SK-N-MC (cell line): ENCODE measurements around the gene MTUS2.

Experiments
- DNase-seq: peaks from one replicate; pipeline ENCODE4 v3.0.0-alpha.2; 2011; ENCODE audit warnings: low read depth, low spot score
- H3K27ac ChIP-seq: fragments of 200-600 bp; sonication (generic); 2 replicates; pipeline ENCODE4 v1.5.1; 2016; ENCODE audit warnings: mixed run types
- H3K36me3 ChIP-seq: fragments of 200-600 bp; sonication (generic); 2 replicates; pipeline ENCODE4 v1.6.1; 2017; ENCODE audit warnings: antibody characterized with exemption, low read length, mixed read lengths; ENCODE audit not compliant: insufficient read depth
- H3K4me3 ChIP-seq: fragments of 200-600 bp; sonication (generic); 2 replicates; pipeline ENCODE4 v1.5.1; 2016
- H3K9ac ChIP-seq: fragments of 200-600 bp; sonication (generic); 2 replicates; pipeline ENCODE4 v1.8.0; 2017; ENCODE audit warnings: mixed run types, mixed read lengths; ENCODE audit not compliant: insufficient read length
- H3K9me3 ChIP-seq: fragments of 200-600 bp; sonication (generic); 2 replicates; pipeline ENCODE4 v1.6.1; 2017; ENCODE audit warnings: low read depth, mild to moderate bottlenecking, antibody characterized with exemption, low read length, moderate library complexity, mixed read lengths
- EZH2 ChIP-seq: fragments of 200-600 bp; sonication (generic); IDR thresholded peaks from one replicate; pipeline ENCODE4 v1.6.1; 2017; ENCODE audit warnings: antibody characterized with exemption
- FOXP2 ChIP-seq: optimal IDR thresholded peaks from 2 replicates; pipeline ENCODE3; 2011; ENCODE audit warnings: mild to moderate bottlenecking, moderate library complexity; ENCODE audit not compliant: insufficient read depth; ENCODE audit errors: extremely low read length, control extremely low read depth
- POLR2AphosphoS5 ChIP-seq: IDR thresholded peaks from 2 replicates; pipeline ENCODE4 v1.6.1; 2012; ENCODE audit warnings: mild to moderate bottlenecking, low read depth, low read length, borderline replicate concordance

Gene MTUS2

DNA sequence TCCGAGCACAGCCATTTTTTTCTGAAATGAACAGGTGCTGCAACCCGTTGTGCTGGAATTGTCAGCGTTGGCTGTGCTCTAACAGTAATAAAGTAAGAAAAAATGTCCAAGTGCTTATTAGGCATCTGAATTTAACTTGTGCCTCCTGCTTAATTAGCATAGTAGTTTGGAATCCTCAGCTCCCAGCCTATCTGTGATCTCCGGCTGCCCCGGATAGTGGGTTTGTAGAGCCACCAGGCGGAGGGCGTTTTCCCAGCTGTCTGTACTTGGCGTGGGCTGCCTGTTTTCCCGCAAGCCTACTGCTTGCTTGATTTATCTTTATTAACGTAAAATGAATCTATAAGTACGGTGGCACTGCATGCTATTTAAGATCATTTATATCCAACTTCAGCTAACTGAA is 137.9 kb downstream of the MTUS2 start:
- no peak overlapping the region for H3K27ac ChIP-seq
- TF ChIP-seq FOXP2: no peak
- no peak for TF ChIP-seq POLR2AphosphoS5
- TF ChIP-seq EZH2: no peak
- H3K9ac ChIP-seq: no peak overlapping the region
- H3K9me3 ChIP-seq: no peaks in the 10 kb centered on the region
- DNase-seq: no peak
- no peak overlapping the region for H3K4me3 ChIP-seq
- H3K36me3 ChIP-seq: no peaks in the 10 kb centered on the region

DNA sequence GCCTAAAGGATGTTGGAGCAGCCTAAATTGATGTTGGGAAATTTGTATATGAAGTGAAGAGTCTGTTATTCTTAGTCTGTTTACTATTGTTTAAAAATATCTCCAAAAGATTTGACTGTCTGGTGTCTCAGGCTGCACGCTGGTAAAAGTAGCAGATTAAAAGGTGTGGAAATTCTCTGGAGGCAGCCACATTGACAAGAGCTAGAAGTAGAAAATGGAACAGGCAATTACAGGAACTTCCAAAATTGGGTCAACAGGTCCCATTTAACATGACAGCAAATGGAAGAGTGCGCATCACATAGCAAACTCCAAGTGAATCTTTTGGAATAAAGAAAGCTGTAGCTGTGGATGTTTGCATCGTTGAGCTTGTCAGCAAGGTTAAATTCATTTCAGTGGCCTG is 138.3 kb downstream of the MTUS2 start:
- Histone ChIP-seq H3K36me3 (no peaks in the 10 kb centered on the region), H3K4me3 (no peak overlapping the region), H3K27ac (no peak overlapping the region), H3K9ac (no peak overlapping the region), H3K9me3 (no peaks in the 10 kb centered on the region)
- DNase-seq: no peak
- TF ChIP-seq FOXP2 (no peak), EZH2 (no peak), POLR2AphosphoS5 (no peak)

DNA sequence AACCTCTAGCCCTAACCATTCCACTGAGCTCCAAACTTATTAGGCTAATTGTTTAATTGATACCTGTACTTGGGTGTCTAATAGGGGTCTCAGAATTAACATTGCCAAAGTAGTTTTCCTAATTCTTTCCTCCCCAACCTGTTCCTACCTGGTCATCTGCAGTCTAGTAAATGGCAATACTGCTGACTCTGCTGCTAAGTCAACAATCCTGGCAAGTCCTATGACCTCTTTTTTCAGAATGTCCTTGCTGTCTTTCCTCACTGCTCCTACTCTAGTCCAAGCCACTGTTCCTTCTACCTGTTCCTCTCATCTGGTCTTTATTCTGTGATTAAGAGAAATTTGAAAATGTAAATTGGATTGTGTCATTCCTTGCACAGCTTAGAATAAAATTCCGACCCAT is 143.9 kb downstream of the MTUS2 start:
- no peak overlapping the region for H3K27ac ChIP-seq
- H3K9ac ChIP-seq: no peak overlapping the region
- H3K9me3 ChIP-seq: no peaks in the 10 kb centered on the region
- no peaks in the 10 kb centered on the region for H3K36me3 ChIP-seq
- no peak overlapping the region for H3K4me3 ChIP-seq
- TF ChIP-seq EZH2 (no peak), FOXP2 (no peak), POLR2AphosphoS5 (no peak)
- no peak for DNase-seq

DNA sequence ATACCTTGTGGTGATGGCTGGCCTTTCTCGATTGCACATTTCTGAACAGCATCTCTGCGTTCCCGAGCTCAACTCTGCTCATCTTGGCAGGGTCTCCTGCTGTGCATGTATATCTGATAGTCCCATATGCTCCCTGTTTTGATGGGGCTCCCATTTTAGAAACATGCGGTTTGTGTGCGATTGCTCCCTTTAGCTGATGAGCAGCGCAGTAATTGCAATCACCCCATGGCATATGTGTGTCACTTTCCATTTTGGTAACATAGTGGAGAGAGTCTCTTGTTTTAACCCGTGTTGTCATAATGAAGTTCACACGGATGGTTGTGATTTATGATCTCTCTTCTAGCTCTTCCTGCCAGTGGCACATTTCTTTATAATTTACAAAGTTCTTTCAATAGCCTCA is 144.7 kb downstream of the MTUS2 start:
- no peak overlapping the region for H3K9ac ChIP-seq
- H3K9me3 ChIP-seq: no peaks in the 10 kb centered on the region
- no peak for TF ChIP-seq FOXP2
- no peak for TF ChIP-seq EZH2
- TF ChIP-seq POLR2AphosphoS5: no peak
- no peak overlapping the region for H3K4me3 ChIP-seq
- H3K36me3 ChIP-seq: no peaks in the 10 kb centered on the region
- DNase-seq: no peak
- H3K27ac ChIP-seq: no peak overlapping the region

DNA sequence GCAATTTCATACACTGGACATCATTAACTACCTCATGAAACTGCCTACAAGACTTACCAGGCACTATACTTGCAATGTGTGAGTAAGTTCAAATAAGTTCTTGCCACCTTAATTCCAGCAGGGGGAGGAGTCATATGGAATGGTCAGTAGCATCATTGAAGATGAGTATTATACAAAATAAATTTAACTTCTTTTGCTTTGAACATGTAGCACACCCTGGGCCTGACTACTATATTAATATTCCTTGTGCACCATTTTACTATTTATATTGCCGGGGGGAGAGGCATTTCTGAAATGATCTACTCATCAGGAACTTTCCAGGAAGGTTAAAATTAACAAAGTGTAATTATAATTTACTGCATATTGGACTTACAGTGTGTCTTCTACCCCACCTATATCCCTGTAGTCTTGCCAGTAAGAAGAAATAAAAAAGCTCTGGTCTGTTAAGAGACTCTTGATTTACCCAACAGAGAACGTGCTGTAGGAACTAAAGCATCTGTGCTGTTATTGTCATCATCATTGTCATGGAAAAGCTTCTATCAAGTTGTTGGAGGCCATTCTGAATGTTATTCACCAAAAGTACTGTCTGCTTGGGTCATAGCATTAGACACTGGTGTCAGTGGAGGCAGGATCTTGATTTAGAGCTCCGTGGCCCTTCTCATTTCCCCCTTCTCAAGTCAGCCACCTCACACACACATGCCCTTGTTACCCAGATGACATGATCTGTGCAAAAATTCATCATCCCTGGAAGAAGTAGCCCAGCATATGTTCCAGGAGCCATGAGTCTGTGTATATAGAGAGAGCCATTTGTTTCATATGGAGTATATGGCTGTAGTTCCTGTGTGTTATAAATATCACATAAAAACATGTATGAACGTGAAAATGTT is 147.1 kb downstream of the MTUS2 start:
- no peaks in the 10 kb centered on the region for H3K9me3 ChIP-seq
- H3K9ac ChIP-seq: no peak overlapping the region
- H3K27ac ChIP-seq: no peak overlapping the region
- no peak overlapping the region for H3K4me3 ChIP-seq
- TF ChIP-seq POLR2AphosphoS5 (no peak), FOXP2 (no peak), EZH2 (no peak)
- no peaks in the 10 kb centered on the region for H3K36me3 ChIP-seq
- DNase-seq: no peak

DNA sequence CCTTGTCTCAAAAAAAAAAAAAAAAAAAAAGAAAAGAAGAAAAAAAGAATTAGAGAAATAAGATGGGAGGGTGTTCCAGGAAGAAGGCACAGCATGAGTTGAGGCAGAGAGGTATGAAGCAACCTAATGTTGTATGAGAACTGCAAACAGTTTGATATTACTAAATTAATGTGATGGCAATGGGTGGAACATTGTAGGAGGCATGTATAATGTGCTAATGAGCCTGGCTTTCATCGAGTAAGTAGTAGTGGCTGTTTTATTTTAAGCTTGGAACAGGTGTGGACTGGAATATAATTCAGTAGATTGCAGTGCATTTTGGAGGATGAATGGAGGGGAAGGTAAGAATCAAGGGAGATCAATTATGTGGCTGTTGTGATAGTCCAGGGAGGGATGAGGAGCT is 156.1 kb downstream of the MTUS2 start:
- H3K9ac ChIP-seq: no peak overlapping the region
- no peaks in the 10 kb centered on the region for H3K9me3 ChIP-seq
- H3K4me3 ChIP-seq: no peak overlapping the region
- TF ChIP-seq POLR2AphosphoS5 (no peak), FOXP2 (no peak), EZH2 (no peak)
- no peak overlapping the region for H3K27ac ChIP-seq
- no peak for DNase-seq
- H3K36me3 ChIP-seq: no peaks in the 10 kb centered on the region

DNA sequence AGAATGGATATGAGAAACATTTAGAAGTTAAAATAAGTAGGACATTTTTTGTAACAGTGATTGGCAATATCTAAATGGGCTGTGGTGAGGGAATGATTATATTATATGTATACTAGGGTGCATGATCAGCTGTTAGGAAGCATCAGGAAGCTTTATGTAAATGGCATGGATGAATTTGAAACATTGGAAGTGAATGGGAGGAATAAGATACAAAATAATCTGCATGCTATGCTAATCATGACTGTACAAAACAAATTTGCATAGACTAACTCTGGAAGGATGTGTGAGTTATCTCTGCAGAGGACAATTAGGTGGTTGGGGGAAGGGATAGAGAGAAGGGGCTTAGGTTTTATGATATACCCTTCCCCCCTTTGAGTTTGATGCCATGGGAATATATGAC is 156.5 kb downstream of the MTUS2 start:
- Histone ChIP-seq H3K27ac (no peak overlapping the region), H3K9me3 (no peaks in the 10 kb centered on the region), H3K36me3 (no peaks in the 10 kb centered on the region), H3K9ac (no peak overlapping the region), H3K4me3 (no peak overlapping the region)
- DNase-seq: no peak
- no peak for TF ChIP-seq FOXP2

DNA sequence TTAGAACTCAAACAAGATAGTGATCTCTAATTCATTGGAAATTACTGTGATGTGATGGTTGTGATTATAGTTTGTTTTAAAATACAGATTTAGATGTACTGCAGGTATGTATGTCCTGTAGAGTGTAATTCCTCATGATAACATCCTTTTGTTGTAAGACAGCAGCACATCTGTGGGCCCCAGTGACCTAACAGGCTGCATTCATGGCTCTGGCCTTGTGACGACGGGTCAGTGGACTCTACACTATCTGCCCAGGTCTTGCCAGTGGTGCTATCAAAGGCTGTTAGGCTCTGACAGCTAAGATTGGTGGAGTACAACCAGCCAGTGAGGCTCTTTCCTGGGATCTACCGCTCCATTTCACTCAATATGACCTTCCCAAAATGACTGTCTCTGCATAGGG is 158.4 kb downstream of the MTUS2 start:
- no peak overlapping the region for H3K9ac ChIP-seq
- no peak for DNase-seq
- no peak for TF ChIP-seq FOXP2
- TF ChIP-seq POLR2AphosphoS5: no peak
- no peak for TF ChIP-seq EZH2

DNA sequence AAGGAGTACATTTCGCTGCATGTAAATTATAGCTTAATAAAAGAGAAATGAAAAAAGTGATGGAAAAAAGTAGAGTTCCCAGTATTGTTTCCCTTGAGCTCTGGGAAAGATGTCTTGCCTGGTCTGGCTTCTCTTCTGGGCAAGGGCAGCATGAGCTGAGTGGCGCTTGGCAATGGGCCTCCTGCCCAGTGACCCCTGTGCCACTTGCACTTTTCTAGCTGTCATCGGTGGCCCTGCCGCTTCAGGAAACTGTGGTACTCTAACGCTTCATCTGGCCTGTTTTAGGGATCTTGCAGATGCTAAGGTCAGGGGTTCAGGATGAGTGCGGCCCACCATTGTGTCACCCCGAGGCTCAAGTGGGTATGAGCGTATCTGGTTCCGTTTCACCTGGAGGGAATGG is 161.4 kb downstream of the MTUS2 start:
- no peak for DNase-seq
- TF ChIP-seq POLR2AphosphoS5 (no peak), FOXP2 (no peak), EZH2 (no peak)
- H3K9me3 ChIP-seq: no peaks in the 10 kb centered on the region

More for the DNA sequence above, 158.4 kb downstream of the MTUS2 start:
- no peak overlapping the region for H3K27ac ChIP-seq
- H3K36me3 ChIP-seq: no peaks in the 10 kb centered on the region
- no peaks in the 10 kb centered on the region for H3K9me3 ChIP-seq
- H3K4me3 ChIP-seq: no peak overlapping the region

More for the DNA sequence above, 161.4 kb downstream of the MTUS2 start:
- Histone ChIP-seq H3K9ac (no peak overlapping the region), H3K27ac (no peak overlapping the region), H3K36me3 (no peaks in the 10 kb centered on the region), H3K4me3 (no peak overlapping the region)
